Activated naive CD8-positive, alpha-beta T cell treated with anti-CD3 and anti-CD28 coated beads, Interleukin-2, amount 10 ng/mL, durations not matched to agents 7 days and 5 days (primary cell): Measurements from ENCODE around the gene WDR36. TPM values are rescaled to one million over a fixed set of nuclear protein-coding genes. Genes with fewer than 3 reads are reported as not detected.
"Not testable (repeated sequence)": the region's sequence is repeated elsewhere in the genome, so short reads cannot be mapped to it uniquely, and the experiment has no call there.

ENCODE experiments used
- ATAC-seq: fragments of 150-1000 bp; cut with Tn5 transposase; one replicate; pipeline ENCODE4 v1.10.0; 2021; ENCODE audit warnings: low read depth, moderate library complexity
- POLR2A ChIA-PET: fragments of 350-600 bp; sonication (Branson Sonifier 250); formaldehyde crosslinking; loops from one replicate; lab custom pipeline; 2021; ENCODE audit warnings: antibody characterized with exemption; lab: Charles Lee
- DNase-seq: peaks from one replicate; pipeline ENCODE4 v3.0.0; 2021
- H3K27ac Mint-ChIP-seq: one replicate; pipeline ENCODE4 v1.8.0; 2022; ENCODE audit warnings: mild to moderate bottlenecking, mixed read lengths
- H3K27me3 Mint-ChIP-seq: one replicate; pipeline ENCODE4 v1.8.0; 2022; ENCODE audit warnings: mild to moderate bottlenecking, moderate library complexity, mixed read lengths
- H3K36me3 Mint-ChIP-seq: one replicate; pipeline ENCODE4 v1.8.0; 2021; ENCODE audit warnings: mild to moderate bottlenecking, mixed read lengths
- H3K4me1 Mint-ChIP-seq: one replicate; pipeline ENCODE4 v1.8.0; 2021; ENCODE audit warnings: mixed read lengths
- H3K4me3 Mint-ChIP-seq: one replicate; pipeline ENCODE4 v1.8.0; 2022; ENCODE audit warnings: mild to moderate bottlenecking, moderate library complexity, mixed read lengths
- H3K9me3 Mint-ChIP-seq: one replicate; pipeline ENCODE4 v1.8.0; 2021; ENCODE audit warnings: mixed read lengths
- total RNA-seq, 2 experiments: library from RNA; stranded (reverse); gene quantifications; one replicate each; pipeline ENCODE4 v1.2.3, GENCODE V29; 2021

The WDR36 gene
- total RNA-seq, 2 experiments from 2014 or later: 25.9 to 26.4 TPM

GRCh38 chr5:111132731-111133435, 40.7 kb downstream of the WDR36 start:
- no peak overlapping the region for H3K4me3 Mint-ChIP-seq
- no peaks in the 10 kb centered on the region for H3K9me3 Mint-ChIP-seq

GRCh38 chr5:111133436-111133751, 41.2 kb downstream of the WDR36 start:
- Mint-ChIP-seq H3K9me3 (no peaks in the 10 kb centered on the region), H3K27me3 (peaks cover 2% of the 10 kb centered on the region), H3K4me3 (no peak overlapping the region), H3K4me1 (no peaks in the 10 kb centered on the region), H3K27ac (no peak overlapping the region), H3K36me3 (peaks cover 4% of the 10 kb centered on the region)
- DNase-seq (no peak), ATAC-seq (no peak)
- POLR2A ChIA-PET: no interaction called here

More at GRCh38 chr5:111132731-111133435, 40.7 kb downstream of the WDR36 start:
- peaks cover 5% of the 10 kb centered on the region for H3K36me3 Mint-ChIP-seq
- H3K4me1 Mint-ChIP-seq: no peaks in the 10 kb centered on the region
- ATAC-seq: no peak
- POLR2A ChIA-PET: no interaction called here
- DNase-seq: no peak
- peaks cover 2% of the 10 kb centered on the region for H3K27me3 Mint-ChIP-seq
- H3K27ac Mint-ChIP-seq: no peak overlapping the region

GRCh38 chr5:111134087-111134486, 41.9 kb downstream of the WDR36 start:
- Mint-ChIP-seq H3K27me3 (peaks cover 2% of the 10 kb centered on the region), H3K36me3 (no peaks in the 10 kb centered on the region), H3K4me1 (no peaks in the 10 kb centered on the region), H3K27ac (no peak overlapping the region), H3K4me3 (no peak overlapping the region), H3K9me3 (no peaks in the 10 kb centered on the region)
- DNase-seq (no peak), ATAC-seq (no peak)
- POLR2A ChIA-PET: no interaction called here

DNA sequence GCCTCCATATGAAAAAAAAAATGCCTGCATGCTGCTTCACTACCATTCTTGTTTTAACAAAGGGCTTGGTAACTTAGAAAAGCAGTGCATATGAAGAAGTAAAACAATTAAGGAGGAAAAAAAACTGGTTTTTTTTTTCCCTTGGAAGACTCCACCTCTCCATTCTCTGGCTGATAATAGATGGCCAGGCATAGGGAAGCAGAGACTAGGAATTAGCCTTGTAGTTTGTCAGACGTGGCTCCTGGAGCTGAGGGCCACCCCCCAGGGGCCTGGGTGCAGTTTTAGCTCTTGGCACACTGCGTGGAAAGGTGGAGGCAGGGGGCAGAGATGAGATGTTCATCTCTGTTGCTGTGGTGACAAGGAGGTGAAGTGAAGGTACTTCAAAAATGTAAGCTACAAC, 42.7 kb downstream of the WDR36 start:
- POLR2A ChIA-PET: no interaction called here
- Mint-ChIP-seq H3K4me3 (no peak overlapping the region), H3K36me3 (no peaks in the 10 kb centered on the region), H3K27me3 (peaks cover 2% of the 10 kb centered on the region), H3K9me3 (no peaks in the 10 kb centered on the region), H3K4me1 (no peaks in the 10 kb centered on the region), H3K27ac (no peak overlapping the region)
- ATAC-seq (no peak), DNase-seq (no peak)

DNA sequence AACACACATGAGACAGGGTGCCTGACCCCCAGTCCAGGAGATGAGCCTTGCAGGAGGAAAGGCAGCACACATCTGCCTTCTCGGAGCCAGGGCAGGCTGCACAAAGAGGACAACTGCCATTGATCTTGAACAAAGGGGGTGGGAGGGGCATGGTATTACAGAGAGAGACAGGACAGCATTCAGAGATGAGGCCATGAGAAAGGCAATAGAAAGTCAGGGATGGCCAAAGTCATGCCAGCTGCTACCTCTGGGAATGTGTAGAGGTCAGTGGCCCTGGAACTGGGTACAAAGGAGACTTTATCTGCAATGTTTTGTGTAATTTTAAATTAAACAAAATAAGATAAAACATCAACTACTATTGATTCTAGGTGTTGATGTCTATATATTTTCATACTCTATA, 43.2 kb downstream of the WDR36 start:
- H3K4me1 Mint-ChIP-seq: no peaks in the 10 kb centered on the region
- no peak overlapping the region for H3K27ac Mint-ChIP-seq
- H3K36me3 Mint-ChIP-seq: no peaks in the 10 kb centered on the region
- no peak overlapping the region for H3K4me3 Mint-ChIP-seq
- ATAC-seq (no peak), DNase-seq (no peak)
- POLR2A ChIA-PET: no interaction called here
- no peaks in the 10 kb centered on the region for H3K9me3 Mint-ChIP-seq
- peaks cover 5% of the 10 kb centered on the region for H3K27me3 Mint-ChIP-seq

DNA sequence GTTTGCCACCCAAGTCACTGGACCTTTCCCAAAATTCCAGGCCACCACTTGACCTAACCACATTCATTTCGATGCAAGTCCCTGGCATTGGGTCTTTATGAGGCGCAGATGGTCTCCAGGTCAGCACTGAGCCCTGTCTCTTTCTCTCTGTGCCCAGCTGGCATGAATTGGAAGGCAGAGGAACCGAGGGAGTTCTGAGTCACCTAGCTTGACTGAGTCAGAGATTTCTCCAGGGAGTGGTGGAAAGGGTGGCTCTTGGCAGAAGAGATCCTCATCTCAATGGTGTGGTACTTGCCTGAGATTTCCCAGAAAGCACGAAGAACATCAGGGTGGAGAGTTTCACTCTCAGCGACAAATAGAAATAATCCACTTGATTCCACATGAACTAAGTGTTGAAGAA, 43.8 kb downstream of the WDR36 start:
- no peaks in the 10 kb centered on the region for H3K4me1 Mint-ChIP-seq
- H3K9me3 Mint-ChIP-seq: no peaks in the 10 kb centered on the region
- H3K36me3 Mint-ChIP-seq: no peaks in the 10 kb centered on the region
- H3K27ac Mint-ChIP-seq: no peak overlapping the region
- DNase-seq (no peak), ATAC-seq (no peak)
- peaks cover 7% of the 10 kb centered on the region for H3K27me3 Mint-ChIP-seq
- H3K4me3 Mint-ChIP-seq: no peak overlapping the region
- POLR2A ChIA-PET: no interaction called here

DNA sequence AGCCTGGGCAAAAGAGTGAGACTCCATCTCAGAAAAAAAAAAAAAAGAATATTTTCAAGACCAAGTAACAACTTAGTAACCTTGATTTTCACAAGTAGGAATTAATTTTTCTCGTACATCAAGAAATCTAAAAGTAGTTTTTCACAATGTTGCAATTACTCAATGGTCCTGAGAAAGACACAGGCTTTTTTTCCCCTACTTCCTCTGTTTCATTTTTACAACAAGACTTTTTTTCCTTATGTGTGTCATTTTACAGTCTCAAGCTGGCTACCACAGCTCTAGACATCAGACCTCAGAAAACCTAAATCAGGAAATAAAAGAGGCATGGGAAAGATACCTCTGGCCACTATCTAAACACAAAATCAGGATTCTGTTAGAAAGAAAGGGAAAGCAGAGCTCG, 45.9 kb downstream of the WDR36 start:
- Mint-ChIP-seq H3K27ac (no peak overlapping the region), H3K4me3 (no peak overlapping the region), H3K9me3 (no peaks in the 10 kb centered on the region), H3K4me1 (no peaks in the 10 kb centered on the region), H3K36me3 (no peaks in the 10 kb centered on the region), H3K27me3 (peaks cover 9% of the 10 kb centered on the region)
- DNase-seq (no peak), ATAC-seq (no peak)
- POLR2A ChIA-PET: no interaction called here

DNA sequence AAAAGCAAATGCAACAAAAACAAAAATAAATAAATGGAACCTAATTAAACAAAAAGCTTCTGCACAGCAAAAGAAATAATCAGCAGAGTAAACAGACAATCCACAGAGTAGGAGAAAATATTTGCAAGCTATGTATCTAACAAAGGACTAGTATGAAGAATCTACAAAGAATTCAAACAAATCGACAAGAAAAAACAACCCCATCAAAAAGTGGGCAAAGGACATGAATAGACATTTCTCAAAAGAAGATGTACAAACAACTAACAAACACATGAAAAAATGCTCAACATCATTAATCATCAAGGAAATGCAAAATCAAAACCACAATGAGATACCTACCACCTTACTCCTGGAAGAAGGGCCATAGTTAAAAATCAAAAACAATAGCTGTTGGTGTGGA, 49.3 kb downstream of the WDR36 start:
- H3K27ac Mint-ChIP-seq, DNase-seq, H3K4me3 Mint-ChIP-seq, H3K27me3 Mint-ChIP-seq, ATAC-seq, H3K9me3 Mint-ChIP-seq, H3K36me3 Mint-ChIP-seq, POLR2A ChIA-PET: not testable (repeated sequence)
- peaks cover 13% of the 10 kb centered on the region for H3K4me1 Mint-ChIP-seq

- Mint-ChIP-seq H3K4me3 (no peak overlapping the region), H3K9me3 (no peaks in the 10 kb centered on the region), H3K27me3 (peaks cover 8% of the 10 kb centered on the region), H3K4me1 (peaks cover 15% of the 10 kb centered on the region), H3K36me3 (no peaks in the 10 kb centered on the region), H3K27ac (no peak overlapping the region)
- no peak for ATAC-seq
- DNase-seq: no peak
- POLR2A ChIA-PET: no interaction called here
Observed at GRCh38 chr5:111142932-111143331, 50.8 kb downstream of the WDR36 start.

GRCh38 chr5:111143910-111144309, 51.8 kb downstream of the WDR36 start:
- H3K36me3 Mint-ChIP-seq: no peaks in the 10 kb centered on the region
- H3K27ac Mint-ChIP-seq: no peak overlapping the region
- H3K27me3 Mint-ChIP-seq: peaks cover 8% of the 10 kb centered on the region
- peaks cover 15% of the 10 kb centered on the region for H3K4me1 Mint-ChIP-seq
- H3K9me3 Mint-ChIP-seq: no peaks in the 10 kb centered on the region
- POLR2A ChIA-PET: no interaction called here
- no peak for DNase-seq
- H3K4me3 Mint-ChIP-seq: no peak overlapping the region
- ATAC-seq: no peak

DNA sequence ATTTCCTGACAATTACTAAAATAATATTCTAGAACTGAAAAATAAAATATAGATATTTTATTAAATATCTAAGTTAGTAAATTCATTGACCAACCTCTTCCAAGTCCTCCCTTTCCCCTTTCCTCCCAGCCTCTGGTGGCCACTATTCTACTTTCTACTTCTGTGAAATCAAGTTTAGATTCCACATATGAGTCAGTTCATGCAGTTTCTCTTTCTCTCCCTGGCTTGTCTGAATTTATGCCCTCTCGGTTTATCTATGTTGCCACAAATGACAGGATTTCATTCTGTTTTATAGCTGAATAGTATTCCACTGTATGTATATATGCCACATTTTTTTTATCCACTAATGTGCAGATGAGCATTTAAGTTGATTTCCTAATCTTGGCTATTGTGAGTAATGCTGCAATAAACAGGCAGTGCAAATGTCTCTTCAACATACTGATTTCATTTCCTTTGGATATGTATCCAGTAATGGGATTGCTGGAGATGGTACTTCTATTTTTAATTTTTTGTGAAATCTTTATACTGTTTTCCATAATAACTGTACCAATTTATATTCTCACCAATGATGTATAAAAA, 52.3 kb downstream of the WDR36 start:
- H3K4me3 Mint-ChIP-seq: no peak overlapping the region
- H3K27ac Mint-ChIP-seq: no peak overlapping the region
- DNase-seq: no peak
- POLR2A ChIA-PET: no interaction called here
- no peak for ATAC-seq
- H3K36me3 Mint-ChIP-seq: no peaks in the 10 kb centered on the region
- H3K27me3 Mint-ChIP-seq: peaks cover 8% of the 10 kb centered on the region
- no peaks in the 10 kb centered on the region for H3K9me3 Mint-ChIP-seq
- H3K4me1 Mint-ChIP-seq: peaks cover 15% of the 10 kb centered on the region

GRCh38 chr5:111146053-111146452, 53.9 kb downstream of the WDR36 start:
- POLR2A ChIA-PET: no interaction called here
- no peaks in the 10 kb centered on the region for H3K9me3 Mint-ChIP-seq
- ATAC-seq (no peak), DNase-seq (no peak)
- peaks cover 15% of the 10 kb centered on the region for H3K4me1 Mint-ChIP-seq
- H3K27me3 Mint-ChIP-seq: peaks cover 1% of the 10 kb centered on the region
- H3K36me3 Mint-ChIP-seq: no peaks in the 10 kb centered on the region
- H3K4me3 Mint-ChIP-seq: no peak overlapping the region
- H3K27ac Mint-ChIP-seq: no peak overlapping the region

DNA sequence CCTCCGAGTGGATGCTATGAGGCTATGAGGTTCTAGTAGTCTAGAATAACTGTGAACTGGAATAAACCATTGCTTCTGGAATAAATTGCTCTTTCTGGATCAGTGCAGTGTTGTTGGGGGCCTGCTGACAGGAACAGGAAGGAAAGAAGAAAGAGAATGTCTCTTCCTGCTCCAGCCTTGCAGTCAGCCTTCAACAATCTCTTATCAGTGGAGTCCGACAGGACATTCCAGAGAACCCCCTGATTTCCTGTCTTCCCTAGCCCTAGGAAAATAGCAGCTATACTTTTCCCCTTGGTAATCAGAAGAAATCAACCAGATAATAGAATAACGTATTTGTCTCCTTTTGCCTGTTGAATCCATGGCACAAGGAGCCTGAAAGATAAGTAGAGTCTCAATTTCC, 55.4 kb downstream of the WDR36 start:
- Mint-ChIP-seq H3K9me3 (no peaks in the 10 kb centered on the region), H3K27ac (no peak overlapping the region), H3K4me1 (peaks cover 21% of the 10 kb centered on the region), H3K36me3 (no peaks in the 10 kb centered on the region), H3K4me3 (no peak overlapping the region), H3K27me3 (no peaks in the 10 kb centered on the region)
- no peak for DNase-seq
- ATAC-seq: no peak
- POLR2A ChIA-PET: no interaction called here

DNA sequence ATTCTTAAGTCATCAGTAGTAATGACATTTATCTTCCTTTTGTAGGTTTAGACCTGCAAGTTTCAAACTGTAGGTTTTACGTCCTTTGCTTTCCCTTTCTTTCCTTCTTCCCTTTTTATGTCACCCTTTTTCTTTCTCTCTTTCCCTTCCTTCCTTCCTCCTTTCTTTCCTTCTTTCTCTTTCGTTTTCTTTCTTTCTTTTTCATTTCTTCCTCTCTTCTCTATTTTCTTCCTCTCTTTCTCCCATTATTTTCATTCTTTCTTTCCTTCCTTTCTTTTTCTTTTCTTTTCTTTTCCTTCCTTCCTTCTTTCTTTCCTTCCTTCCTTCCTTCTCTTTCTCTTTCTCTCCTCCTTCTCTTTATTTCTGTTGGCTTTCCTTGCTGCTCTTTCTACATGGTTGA, 59.9 kb downstream of the WDR36 start:
- Mint-ChIP-seq H3K27ac (no peak overlapping the region), H3K4me1 (peaks cover 8% of the 10 kb centered on the region), H3K9me3 (no peaks in the 10 kb centered on the region), H3K36me3 (no peaks in the 10 kb centered on the region), H3K27me3 (peaks cover 5% of the 10 kb centered on the region), H3K4me3 (no peak overlapping the region)
- DNase-seq: no peak
- no peak for ATAC-seq
- POLR2A ChIA-PET: no interaction called here
